GM21447 (cell line): Measurements from ENCODE around the gene CD46.

Experiments
- ATAC-seq: cut with Tn5 transposase; IDR thresholded peaks from one replicate; pipeline ENCODE4 v1.9.1; 2021; ENCODE audit not compliant: unreplicated experiment

CD46 gene

DNA sequence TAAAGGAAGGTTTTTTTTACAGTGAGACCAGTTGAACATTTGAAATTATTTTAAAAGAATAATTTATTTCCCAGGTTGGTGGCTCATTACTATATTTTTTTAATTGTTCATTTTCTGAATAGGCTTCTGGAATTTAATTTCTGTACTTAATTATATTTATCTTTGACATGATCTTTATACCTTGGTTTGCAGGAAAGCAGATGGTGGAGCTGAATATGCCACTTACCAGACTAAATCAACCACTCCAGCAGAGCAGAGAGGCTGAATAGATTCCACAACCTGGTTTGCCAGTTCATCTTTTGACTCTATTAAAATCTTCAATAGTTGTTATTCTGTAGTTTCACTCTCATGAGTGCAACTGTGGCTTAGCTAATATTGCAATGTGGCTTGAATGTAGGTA, 41.5 kb downstream of the CD46 start:
- ATAC-seq, result no peak

- no peak for ATAC-seq
Measured at GRCh38 chr1:207794861-207795260, 43.0 kb downstream of the CD46 start.

- ATAC-seq, result peak; percentile 75
Measured at GRCh38 chr1:207797229-207797973, 45.5 kb downstream of the CD46 start.

GRCh38 chr1:207798847-207799246, 47.0 kb downstream of the CD46 start:
- no peak for ATAC-seq

DNA sequence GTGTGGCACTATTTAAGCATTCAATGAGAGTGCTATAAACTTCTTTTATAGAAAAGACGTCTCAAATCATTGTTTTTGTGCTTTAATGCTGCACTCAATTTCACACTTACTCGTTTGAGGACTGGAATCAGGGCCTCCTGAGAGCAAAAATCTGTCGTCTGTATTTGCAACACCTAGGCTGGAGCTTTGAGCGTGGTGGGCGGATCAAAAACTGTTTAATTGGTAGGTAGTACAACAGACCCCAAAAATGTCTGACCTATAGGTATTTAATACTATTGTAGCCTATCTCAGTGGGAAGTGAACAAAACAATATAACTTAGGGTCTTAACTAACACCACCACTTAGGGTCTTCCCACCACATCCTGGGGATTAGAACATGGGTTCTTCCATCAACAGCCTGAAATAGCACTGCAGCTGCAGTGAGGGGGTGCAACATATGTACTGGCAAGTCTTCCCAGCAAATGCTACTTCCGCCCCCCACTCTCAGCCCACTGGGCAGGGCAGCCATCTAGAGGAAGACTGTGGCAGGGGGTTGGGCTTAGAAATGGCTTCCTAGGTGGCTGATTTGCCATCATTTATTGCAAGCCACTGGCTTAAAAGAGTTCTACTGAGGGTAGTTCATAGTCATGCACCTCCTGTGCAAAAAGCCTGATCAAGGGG, 48.3 kb downstream of the CD46 start:
- no peak for ATAC-seq

DNA sequence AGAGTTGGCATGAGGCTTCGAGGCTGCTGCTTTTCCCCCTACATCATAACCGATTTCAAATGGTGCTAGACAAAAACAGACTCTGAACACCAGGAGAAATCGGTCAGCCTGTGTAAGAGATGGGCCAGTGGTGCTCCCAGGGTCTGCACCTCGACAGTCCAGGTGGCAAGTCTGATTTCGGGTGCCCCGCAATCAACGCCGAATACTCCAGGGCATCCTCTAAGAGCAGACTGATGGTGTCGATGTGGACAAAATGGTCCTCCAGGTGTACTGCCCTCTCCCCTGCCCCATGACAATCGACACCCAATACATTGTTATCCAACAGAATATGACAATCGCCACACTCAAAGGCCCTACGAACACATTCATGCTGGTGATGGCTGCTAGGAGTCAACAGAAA, 50.0 kb downstream of the CD46 start:
- no peak for ATAC-seq

DNA sequence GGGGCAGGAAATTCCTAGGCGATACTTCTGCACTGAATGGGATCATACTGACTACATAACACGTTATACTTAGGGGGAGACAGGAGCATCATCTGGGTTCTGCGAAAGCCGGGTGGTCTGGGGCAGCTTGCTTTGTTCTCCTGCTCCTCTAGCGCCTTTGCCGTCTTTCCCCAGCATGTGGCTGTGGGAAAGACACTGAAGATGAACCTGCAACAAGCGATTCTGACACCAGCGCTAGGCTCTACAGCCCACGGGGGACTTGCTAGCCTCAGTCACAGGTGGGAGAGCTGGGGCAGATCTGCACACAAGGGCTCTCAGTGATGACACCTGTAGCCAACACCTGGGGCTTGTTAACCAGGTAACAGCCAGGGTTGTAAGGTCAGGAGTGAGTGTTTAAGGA, 51.8 kb downstream of the CD46 start:
- ATAC-seq, result no peak

DNA sequence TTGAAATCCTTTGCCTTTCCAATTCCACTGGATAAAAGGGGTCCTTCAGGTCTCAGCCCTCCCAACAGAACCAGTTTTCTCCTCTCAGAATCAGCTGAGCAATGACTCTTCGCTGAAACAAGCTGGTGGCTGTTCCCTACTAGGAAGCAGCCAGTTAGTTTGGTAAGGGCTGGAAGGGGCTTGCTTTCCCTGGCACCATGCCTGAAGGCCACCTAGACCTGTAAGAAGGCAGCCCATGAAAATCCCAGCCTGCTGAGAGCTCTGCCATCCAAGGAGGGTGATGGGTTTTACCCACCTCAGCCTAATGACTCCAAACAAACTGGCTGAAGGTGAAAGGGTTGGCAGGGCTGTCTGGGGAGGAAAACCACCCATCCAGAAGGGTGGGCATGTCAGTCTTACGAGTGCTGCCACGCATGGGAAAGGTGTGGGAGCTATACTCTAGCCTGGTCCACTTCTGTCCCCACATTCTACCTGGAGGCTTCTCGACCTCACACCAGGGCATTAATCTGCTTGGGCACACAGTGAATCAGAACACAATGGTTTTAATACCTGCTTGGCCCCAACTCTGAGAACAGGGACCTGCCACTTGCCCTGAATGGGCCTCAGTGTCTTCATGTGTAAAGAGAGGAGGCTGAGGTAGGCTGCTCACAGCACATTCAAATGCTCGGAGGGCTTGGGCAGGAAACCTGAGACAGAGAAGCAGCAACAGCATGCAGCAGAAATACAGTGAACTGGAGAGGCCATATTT, 53.0 kb downstream of the CD46 start:
- ATAC-seq, result no peak

- no peak for ATAC-seq
Measured at GRCh38 chr1:207805841-207806421, 54.1 kb downstream of the CD46 start.

- no peak for ATAC-seq
Measured at GRCh38 chr1:207806531-207807325, 54.9 kb downstream of the CD46 start.

- ATAC-seq, result no peak
Measured at GRCh38 chr1:207807326-207807689, 55.5 kb downstream of the CD46 start.

DNA sequence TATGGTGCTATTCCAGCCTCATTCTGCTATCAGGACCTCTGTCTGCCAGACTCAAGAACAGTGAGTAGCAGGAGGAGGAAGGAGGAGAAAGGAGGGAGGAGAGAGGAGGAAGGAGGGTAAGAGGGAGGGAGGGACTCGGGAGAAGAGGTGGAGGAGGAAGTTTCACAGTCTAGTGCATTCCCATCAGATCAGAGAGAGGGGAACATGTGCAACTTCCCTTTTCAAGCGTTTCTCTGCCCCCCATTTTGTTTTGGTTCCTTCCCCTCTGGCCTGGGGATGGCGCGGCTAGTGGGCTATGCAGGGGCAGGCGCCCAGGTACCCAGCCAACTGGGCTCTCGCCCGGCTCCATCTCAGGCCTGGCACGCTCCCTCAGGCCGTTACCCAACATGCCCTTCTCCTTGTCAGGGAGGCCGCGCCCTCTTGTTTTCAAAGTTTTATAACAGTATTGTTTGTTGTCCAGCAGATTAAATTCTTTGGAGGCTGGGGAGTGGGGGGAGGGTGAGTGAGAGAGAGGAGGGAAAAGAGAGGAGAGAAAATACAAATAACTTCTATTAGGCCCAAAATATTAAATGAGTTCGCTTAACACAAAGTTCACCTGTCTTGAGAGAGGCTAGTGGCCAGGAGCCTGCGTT, 56.0 kb downstream of the CD46 start:
- no peak for ATAC-seq

GRCh38 chr1:207808322-207808705, 56.5 kb downstream of the CD46 start:
- no peak for ATAC-seq

DNA sequence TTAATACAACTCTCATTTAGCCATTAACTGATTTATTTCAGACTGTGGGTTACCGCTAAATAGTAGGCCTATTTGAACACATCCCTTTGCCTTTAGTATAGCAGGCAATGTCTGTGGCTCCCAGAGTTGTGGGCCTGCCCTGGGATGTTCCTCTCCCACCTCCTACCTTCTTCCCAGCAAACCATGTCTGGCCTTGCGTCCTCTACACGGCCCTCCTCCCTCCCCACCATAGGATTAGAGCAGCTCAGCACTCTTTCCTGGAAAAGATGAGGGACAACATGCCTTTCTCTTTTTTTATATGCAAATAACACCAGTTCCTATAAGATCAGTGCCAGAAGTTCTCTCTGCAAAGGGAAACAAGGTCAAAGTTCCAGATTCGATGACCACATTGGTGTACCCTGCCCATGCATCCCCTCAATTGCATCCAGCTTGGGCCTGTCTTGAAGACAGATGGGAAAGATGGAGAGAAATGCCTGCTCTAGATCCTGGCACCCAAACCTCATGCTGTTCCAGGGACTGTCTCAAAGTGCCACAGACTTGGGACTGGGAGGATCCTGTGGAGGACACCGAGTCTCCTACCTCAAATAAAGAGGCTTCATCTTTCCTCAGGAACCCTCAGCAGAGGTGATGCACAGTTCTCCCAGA, 57.2 kb downstream of the CD46 start:
- no peak for ATAC-seq

- ATAC-seq, result no peak
Measured at GRCh38 chr1:207810173-207810572, 58.3 kb downstream of the CD46 start.

- ATAC-seq, result no peak
Measured at GRCh38 chr1:207810606-207811295, 58.9 kb downstream of the CD46 start.

- ATAC-seq, result no peak
Measured at GRCh38 chr1:207811319-207811718, 59.5 kb downstream of the CD46 start.

GRCh38 chr1:207811920-207812720, 60.3 kb downstream of the CD46 start:
- ATAC-seq, result no peak
